SK-N-SH treated with all-trans-retinoic acid at 6 μM for 48 hours (cell line): ENCODE data around the gene SORCS2.

ENCODE experiments used
- ATAC-seq: fragments of 200-7000 bp; cut with Tn5 transposase; 3 replicates; pipeline ENCODE4 v1.9.1; 2020; ENCODE audit warnings: mild to moderate bottlenecking, moderate library complexity
- ARNTL ChIP-seq: fragments of 450-650 bp; formaldehyde crosslinking; IDR thresholded peaks from 2 replicates; pipeline ENCODE4 v1.5.0; 2020; ENCODE audit warnings: low read depth, mild to moderate bottlenecking, moderate library complexity, borderline replicate concordance
- BACH2 ChIP-seq: fragments of 250-450 bp; sonication (Bioruptor Pico); IDR thresholded peaks from 2 replicates; pipeline ENCODE4 v1.9.0; 2021; ENCODE audit warnings: mild to moderate bottlenecking, borderline replicate concordance
- CSDC2 ChIP-seq: fragments of 250-450 bp; sonication (Bioruptor Pico); IDR thresholded peaks from 2 replicates; pipeline ENCODE4 v1.5.0; 2020; ENCODE audit warnings: mild to moderate bottlenecking, moderate library complexity
- ESRRG ChIP-seq: fragments of 250-450 bp; sonication (Bioruptor Pico); IDR thresholded peaks from 2 replicates; pipeline ENCODE4 v1.6.1; 2021; ENCODE audit warnings: mild to moderate bottlenecking
- ISL1 ChIP-seq: fragments of 250-450 bp; sonication (Bioruptor Pico); IDR thresholded peaks from 2 replicates; pipeline ENCODE4 v2.1.2; 2022; ENCODE audit warnings: mild to moderate bottlenecking, moderate library complexity
- OSR1 ChIP-seq: fragments of 250-450 bp; sonication (Bioruptor Pico); IDR thresholded peaks from 2 replicates; pipeline ENCODE4 v1.8.0; 2022; ENCODE audit warnings: moderate library complexity, mild to moderate bottlenecking, inconsistent platforms
- PPARA ChIP-seq: fragments of 250-450 bp; sonication (Bioruptor Pico); IDR thresholded peaks from 2 replicates; pipeline ENCODE4 v1.5.0; 2020; ENCODE audit warnings: mild to moderate bottlenecking, borderline replicate concordance
- RARB ChIP-seq: fragments of 250-450 bp; sonication (Bioruptor Pico); IDR thresholded peaks from 2 replicates; pipeline ENCODE4 v1.8.0; 2021; ENCODE audit warnings: mild to moderate bottlenecking, moderate library complexity
- SNAI2 ChIP-seq: fragments of 250-450 bp; sonication (Bioruptor Pico); IDR thresholded peaks from 2 replicates; pipeline ENCODE4 v1.5.0; 2020; ENCODE audit warnings: mild to moderate bottlenecking, moderate library complexity
- TCF4 ChIP-seq: fragments of 250-450 bp; sonication (Bioruptor Pico); IDR thresholded peaks from 2 replicates; pipeline ENCODE4 v1.8.0; 2021; ENCODE audit warnings: mild to moderate bottlenecking, moderate library complexity, borderline replicate concordance
- ZC3H10 ChIP-seq: fragments of 250-450 bp; sonication (Bioruptor Pico); IDR thresholded peaks from 2 replicates; pipeline ENCODE4 v1.5.1; 2021; ENCODE audit warnings: mild to moderate bottlenecking, moderate library complexity
- ZFP3 ChIP-seq: fragments of 250-450 bp; sonication (Bioruptor Pico); IDR thresholded peaks from 2 replicates; pipeline ENCODE4 v1.5.0; 2020; ENCODE audit warnings: mild to moderate bottlenecking, moderate library complexity
- ZFP30 ChIP-seq: fragments of 450-650 bp; formaldehyde crosslinking; IDR thresholded peaks from 2 replicates; pipeline ENCODE4 v1.5.0; 2022; ENCODE audit warnings: mild to moderate bottlenecking, moderate library complexity
- ZNF565 ChIP-seq: fragments of 450-650 bp; formaldehyde crosslinking; conservative IDR thresholded peaks from 2 replicates; pipeline ENCODE4 v1.5.0; 2020; ENCODE audit warnings: low read depth, mild to moderate bottlenecking, moderate library complexity
- ZNF70 ChIP-seq: fragments of 450-650 bp; formaldehyde crosslinking; IDR thresholded peaks from 2 replicates; pipeline ENCODE4 v1.5.0; 2020; ENCODE audit warnings: mild to moderate bottlenecking, moderate library complexity
- ZNF8 ChIP-seq: fragments of 450-650 bp; formaldehyde crosslinking; IDR thresholded peaks from 2 replicates; pipeline ENCODE4 v1.5.0; 2020; ENCODE audit warnings: mild to moderate bottlenecking, moderate library complexity
- TF ChIP-seq, protein P1 (sequence below): fragments of 250-450 bp; sonication (Bioruptor Pico); IDR thresholded peaks from 2 replicates; pipeline ENCODE4 v1.8.0; 2020; ENCODE audit warnings: mild to moderate bottlenecking, moderate library complexity, borderline replicate concordance
- TF ChIP-seq, protein P2 (sequence below): fragments of 250-450 bp; sonication (Bioruptor Pico); IDR thresholded peaks from 2 replicates; pipeline ENCODE4 v1.5.0; 2020; ENCODE audit warnings: mild to moderate bottlenecking, moderate library complexity
- TF ChIP-seq, protein P3 (sequence below): fragments of 250-450 bp; sonication (Bioruptor Pico); IDR thresholded peaks from 2 replicates; pipeline ENCODE4 v1.5.1; 2020; ENCODE audit warnings: low read depth, mild to moderate bottlenecking, moderate library complexity
- TF ChIP-seq, protein P4 (sequence below): fragments of 250-450 bp; sonication (Bioruptor Pico); IDR thresholded peaks from 2 replicates; pipeline ENCODE4 v1.5.1; 2021; ENCODE audit warnings: mild to moderate bottlenecking, moderate library complexity
- TF ChIP-seq, protein P5 (sequence below): fragments of 250-450 bp; sonication (Bioruptor Pico); IDR thresholded peaks from 2 replicates; pipeline ENCODE4 v1.8.0; 2021; ENCODE audit warnings: low read depth, mild to moderate bottlenecking, moderate library complexity, borderline replicate concordance

SORCS2 gene

DNA sequence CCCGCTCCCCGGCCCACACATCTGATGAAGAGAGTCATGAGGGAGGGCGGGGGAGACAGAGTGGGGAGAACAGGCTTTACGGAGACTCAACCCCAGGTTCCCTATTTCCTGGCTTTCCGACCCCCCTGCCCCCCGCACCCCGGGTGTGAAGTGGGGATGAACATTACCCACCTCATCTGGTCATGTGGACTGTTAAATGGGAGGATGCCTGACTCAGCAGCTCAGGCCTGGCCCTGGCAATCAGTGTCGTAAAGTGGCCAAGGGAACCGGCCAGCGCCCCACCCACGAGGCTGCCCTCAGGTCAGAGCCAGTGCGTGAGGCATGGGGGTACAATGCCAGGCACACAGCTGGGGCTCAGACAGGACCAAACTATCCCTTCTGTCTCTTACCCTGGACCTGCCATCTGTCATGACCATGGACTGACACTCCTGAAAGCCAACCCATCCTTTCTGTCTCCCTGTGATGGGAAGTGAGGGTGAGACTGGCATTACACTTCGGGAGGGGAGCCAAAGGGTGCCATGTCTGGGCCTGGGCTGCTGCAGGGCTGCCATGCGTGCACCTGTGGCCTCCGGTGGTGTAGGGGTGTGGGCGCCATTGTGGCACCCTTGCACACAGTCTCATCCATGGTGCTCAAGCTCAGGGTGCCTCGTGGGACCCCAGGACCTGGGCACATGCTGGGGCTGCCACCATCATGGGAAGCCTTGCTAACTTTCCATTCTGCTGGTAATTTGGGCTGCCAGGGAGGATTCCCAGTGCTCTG is 348.5 kb downstream of the SORCS2 start (continued):
- TF ChIP-seq, protein P1, sequence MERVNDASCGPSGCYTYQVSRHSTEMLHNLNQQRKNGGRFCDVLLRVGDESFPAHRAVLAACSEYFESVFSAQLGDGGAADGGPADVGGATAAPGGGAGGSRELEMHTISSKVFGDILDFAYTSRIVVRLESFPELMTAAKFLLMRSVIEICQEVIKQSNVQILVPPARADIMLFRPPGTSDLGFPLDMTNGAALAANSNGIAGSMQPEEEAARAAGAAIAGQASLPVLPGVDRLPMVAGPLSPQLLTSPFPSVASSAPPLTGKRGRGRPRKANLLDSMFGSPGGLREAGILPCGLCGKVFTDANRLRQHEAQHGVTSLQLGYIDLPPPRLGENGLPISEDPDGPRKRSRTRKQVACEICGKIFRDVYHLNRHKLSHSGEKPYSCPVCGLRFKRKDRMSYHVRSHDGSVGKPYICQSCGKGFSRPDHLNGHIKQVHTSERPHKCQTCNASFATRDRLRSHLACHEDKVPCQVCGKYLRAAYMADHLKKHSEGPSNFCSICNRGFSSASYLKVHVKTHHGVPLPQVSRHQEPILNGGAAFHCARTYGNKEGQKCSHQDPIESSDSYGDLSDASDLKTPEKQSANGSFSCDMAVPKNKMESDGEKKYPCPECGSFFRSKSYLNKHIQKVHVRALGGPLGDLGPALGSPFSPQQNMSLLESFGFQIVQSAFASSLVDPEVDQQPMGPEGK (CRISPR knock-in tag): no peak
- TF ChIP-seq ZFP30 (CRISPR knock-in tag): no peak
- TF ChIP-seq TCF4 (CRISPR knock-in tag): no peak
- TF ChIP-seq OSR1 (CRISPR knock-in tag): no peak

DNA sequence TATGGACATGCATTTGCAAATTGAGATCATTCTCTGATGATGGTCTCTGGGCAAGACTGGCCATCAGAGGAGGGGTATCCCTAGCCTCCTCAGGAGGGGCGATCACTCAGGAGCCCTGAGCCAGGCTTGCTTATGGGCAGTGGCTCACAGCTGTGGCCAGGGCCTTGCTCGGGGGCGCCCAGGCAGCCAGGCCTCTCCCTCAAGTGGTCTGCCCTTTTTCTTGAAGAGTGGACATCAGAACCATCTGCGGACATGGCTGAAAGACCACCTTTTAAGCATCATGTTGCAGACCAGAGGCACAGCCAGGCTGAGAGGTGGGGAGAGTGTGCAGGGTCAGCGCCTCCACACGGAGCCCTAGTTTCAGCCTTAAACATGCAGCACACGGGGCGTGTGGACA is 349.1 kb downstream of the SORCS2 start:
- no peak for ATAC-seq
- no peak for TF ChIP-seq SNAI2 (CRISPR knock-in tag)
- no peak for TF ChIP-seq ZNF565 (CRISPR knock-in tag)
- no peak for TF ChIP-seq PPARA (CRISPR knock-in tag)
- no peak for TF ChIP-seq CSDC2 (CRISPR knock-in tag)
- TF ChIP-seq ZFP3: no peak

DNA sequence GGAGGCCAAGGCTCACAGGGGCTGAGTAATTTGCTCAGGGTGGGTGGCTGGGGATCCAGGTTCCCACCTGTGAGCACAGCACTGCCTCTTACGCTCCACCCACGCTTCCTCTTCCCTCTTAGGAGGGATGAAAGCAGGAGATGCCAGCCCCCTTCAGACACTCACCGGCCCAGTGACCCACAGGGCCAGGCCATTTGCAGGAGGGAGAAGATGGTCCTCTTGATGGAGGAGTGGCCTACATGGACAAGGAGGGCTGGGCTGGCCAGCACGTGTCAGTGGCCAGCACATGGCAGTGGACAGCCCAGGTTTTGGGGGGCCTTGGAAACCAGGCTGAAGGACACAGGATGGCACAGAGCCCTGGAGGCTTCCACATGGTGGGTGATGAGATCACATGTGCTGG is 350.4 kb downstream of the SORCS2 start:
- TF ChIP-seq ZNF565 (CRISPR knock-in tag) (no peak), BACH2 (no peak), ZNF70 (CRISPR knock-in tag) (no peak), ISL1 (CRISPR knock-in tag) (no peak), ESRRG (CRISPR knock-in tag) (no peak), TCF4 (CRISPR knock-in tag) (no peak), ZNF8 (no peak), ARNTL (no peak), ZC3H10 (no peak), RARB (CRISPR knock-in tag) (no peak), SNAI2 (CRISPR knock-in tag) (no peak), PPARA (CRISPR knock-in tag) (no peak), ZFP3 (no peak), ZFP30 (CRISPR knock-in tag) (no peak), OSR1 (CRISPR knock-in tag) (no peak)
- TF ChIP-seq, protein P1 (CRISPR knock-in tag): no peak
- TF ChIP-seq, protein P2, sequence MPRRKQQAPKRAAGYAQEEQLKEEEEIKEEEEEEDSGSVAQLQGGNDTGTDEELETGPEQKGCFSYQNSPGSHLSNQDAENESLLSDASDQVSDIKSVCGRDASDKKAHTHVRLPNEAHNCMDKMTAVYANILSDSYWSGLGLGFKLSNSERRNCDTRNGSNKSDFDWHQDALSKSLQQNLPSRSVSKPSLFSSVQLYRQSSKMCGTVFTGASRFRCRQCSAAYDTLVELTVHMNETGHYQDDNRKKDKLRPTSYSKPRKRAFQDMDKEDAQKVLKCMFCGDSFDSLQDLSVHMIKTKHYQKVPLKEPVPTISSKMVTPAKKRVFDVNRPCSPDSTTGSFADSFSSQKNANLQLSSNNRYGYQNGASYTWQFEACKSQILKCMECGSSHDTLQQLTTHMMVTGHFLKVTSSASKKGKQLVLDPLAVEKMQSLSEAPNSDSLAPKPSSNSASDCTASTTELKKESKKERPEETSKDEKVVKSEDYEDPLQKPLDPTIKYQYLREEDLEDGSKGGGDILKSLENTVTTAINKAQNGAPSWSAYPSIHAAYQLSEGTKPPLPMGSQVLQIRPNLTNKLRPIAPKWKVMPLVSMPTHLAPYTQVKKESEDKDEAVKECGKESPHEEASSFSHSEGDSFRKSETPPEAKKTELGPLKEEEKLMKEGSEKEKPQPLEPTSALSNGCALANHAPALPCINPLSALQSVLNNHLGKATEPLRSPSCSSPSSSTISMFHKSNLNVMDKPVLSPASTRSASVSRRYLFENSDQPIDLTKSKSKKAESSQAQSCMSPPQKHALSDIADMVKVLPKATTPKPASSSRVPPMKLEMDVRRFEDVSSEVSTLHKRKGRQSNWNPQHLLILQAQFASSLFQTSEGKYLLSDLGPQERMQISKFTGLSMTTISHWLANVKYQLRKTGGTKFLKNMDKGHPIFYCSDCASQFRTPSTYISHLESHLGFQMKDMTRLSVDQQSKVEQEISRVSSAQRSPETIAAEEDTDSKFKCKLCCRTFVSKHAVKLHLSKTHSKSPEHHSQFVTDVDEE (CRISPR knock-in tag): no peak
- TF ChIP-seq, protein P3, sequence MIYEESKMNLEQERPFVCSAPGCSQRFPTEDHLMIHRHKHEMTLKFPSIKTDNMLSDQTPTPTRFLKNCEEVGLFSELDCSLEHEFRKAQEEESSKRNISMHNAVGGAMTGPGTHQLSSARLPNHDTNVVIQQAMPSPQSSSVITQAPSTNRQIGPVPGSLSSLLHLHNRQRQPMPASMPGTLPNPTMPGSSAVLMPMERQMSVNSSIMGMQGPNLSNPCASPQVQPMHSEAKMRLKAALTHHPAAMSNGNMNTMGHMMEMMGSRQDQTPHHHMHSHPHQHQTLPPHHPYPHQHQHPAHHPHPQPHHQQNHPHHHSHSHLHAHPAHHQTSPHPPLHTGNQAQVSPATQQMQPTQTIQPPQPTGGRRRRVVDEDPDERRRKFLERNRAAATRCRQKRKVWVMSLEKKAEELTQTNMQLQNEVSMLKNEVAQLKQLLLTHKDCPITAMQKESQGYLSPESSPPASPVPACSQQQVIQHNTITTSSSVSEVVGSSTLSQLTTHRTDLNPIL (CRISPR knock-in tag): no peak
- TF ChIP-seq, protein P4, sequence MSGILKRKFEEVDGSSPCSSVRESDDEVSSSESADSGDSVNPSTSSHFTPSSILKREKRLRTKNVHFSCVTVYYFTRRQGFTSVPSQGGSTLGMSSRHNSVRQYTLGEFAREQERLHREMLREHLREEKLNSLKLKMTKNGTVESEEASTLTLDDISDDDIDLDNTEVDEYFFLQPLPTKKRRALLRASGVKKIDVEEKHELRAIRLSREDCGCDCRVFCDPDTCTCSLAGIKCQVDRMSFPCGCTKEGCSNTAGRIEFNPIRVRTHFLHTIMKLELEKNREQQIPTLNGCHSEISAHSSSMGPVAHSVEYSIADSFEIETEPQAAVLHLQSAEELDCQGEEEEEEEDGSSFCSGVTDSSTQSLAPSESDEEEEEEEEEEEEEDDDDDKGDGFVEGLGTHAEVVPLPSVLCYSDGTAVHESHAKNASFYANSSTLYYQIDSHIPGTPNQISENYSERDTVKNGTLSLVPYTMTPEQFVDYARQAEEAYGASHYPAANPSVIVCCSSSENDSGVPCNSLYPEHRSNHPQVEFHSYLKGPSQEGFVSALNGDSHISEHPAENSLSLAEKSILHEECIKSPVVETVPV (CRISPR knock-in tag): no peak
- TF ChIP-seq, protein P5, sequence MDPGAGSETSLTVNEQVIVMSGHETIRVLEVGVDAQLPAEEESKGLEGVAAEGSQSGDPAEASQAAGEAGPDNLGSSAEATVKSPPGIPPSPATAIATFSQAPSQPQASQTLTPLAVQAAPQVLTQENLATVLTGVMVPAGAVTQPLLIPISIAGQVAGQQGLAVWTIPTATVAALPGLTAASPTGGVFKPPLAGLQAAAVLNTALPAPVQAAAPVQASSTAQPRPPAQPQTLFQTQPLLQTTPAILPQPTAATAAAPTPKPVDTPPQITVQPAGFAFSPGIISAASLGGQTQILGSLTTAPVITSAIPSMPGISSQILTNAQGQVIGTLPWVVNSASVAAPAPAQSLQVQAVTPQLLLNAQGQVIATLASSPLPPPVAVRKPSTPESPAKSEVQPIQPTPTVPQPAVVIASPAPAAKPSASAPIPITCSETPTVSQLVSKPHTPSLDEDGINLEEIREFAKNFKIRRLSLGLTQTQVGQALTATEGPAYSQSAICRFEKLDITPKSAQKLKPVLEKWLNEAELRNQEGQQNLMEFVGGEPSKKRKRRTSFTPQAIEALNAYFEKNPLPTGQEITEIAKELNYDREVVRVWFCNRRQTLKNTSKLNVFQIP (CRISPR knock-in tag): no peak
- TF ChIP-seq, all 23 proteins: peak for 0

More for the DNA sequence above, 350.4 kb downstream of the SORCS2 start:
- ATAC-seq: no peak
